AG09309 (cell line): ENCODE measurements around the gene TXNL4B.
"Not testable (repeated sequence)": the region's sequence is repeated elsewhere in the genome, so short reads cannot be mapped to it uniquely, and the experiment has no call there.

Experiments used
- DNase-seq: peaks from one replicate; pipeline ENCODE4 v3.0.0-alpha.2; 2010; ENCODE audit warnings: low read depth
- H3K4me3 ChIP-seq: 2 replicates; pipeline ENCODE4 v1.5.1; 2011; ENCODE audit warnings: mild to moderate bottlenecking, low read depth, low read length, moderate library complexity; ENCODE audit not compliant: control insufficient read depth
- CTCF ChIP-seq: IDR thresholded peaks from 2 replicates; pipeline ENCODE4 v1.5.1; 2011; ENCODE audit warnings: mild to moderate bottlenecking, low read depth, low read length, inconsistent platforms; ENCODE audit not compliant: insufficient read depth, control insufficient read depth; ENCODE audit errors: missing control alignments

Gene TXNL4B

DNA sequence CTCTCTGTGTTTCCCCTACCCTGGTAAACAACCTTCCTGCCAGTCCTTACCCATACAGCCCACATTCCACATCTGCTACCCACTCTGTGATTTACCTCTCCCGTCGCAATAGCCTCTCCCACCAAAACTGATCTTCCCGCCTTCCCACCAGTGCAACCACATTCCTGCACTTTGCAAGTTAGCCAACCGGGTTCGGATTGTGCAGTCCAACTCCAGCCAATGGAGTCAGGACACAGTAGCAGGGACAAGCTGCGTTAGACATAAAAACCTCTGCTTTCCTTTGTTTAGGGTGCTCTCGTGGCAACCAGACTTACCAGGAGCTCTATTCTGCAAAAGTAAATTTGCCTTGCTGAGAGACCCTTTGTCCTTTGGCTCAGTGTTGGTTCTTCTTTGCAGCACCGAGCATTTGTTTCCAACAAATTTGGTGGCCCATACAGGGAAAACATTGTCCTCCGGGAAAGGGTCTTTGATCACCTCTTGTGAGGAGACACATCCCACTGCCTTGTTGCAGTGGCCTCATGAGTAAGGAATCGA is 29.0 kb downstream of the TXNL4B start:
- no peak for DNase-seq
- TF ChIP-seq CTCF: no peak
- H3K4me3 ChIP-seq: no peak overlapping the region

DNA sequence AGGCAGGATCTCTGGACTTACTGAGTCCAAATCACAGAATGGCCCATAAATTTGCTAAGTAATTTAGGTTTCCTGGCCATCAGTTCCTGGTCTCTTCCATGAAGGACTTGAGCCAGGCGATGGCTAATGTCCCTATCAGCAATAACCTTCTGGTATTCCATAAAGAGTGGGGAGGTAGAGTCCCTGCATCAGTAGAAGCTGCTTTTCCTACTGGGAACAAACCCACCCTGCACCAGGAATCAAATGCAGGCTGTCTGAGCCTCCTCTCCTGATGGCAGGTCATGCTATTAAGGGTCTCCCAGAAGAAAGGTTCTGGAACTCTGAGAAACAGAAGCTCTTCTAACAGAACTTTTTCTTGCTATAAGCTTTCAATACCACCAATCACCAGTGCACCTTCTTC is 31.9 kb downstream of the TXNL4B start:
- TF ChIP-seq CTCF: no peak
- DNase-seq: no peak
- H3K4me3 ChIP-seq: no peak overlapping the region

GRCh38 chr16:72060405-72060804 is 33.0 kb downstream of the TXNL4B start:
- no peak overlapping the region for H3K4me3 ChIP-seq
- no peak for TF ChIP-seq CTCF
- DNase-seq: no peak

- H3K4me3 ChIP-seq, DNase-seq: not testable (repeated sequence)
Measured at GRCh38 chr16:72059060-72059459, 34.4 kb downstream of the TXNL4B start.

DNA sequence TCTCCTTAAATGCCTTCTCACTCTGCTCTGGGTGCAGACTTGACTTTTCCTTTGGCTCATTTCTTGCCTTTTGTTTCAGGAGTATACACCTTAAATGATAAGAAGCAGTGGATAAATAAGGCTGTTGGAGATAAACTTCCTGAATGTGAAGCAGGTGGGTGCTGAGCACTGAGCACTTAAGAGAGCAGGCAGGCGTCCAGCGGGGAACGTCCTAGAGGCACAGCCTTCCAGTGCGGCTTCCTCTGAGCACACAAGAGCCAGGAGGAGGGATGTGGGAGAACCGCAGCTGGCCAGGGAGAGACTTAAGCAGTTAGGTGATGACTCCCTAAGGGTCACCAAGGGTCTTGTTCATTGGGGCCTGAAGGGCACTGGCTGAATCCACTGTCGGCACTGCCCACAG is 36.1 kb downstream of the TXNL4B start:
- DNase-seq, H3K4me3 ChIP-seq: not testable (repeated sequence)

GRCh38 chr16:72055911-72056310 is 37.5 kb downstream of the TXNL4B start:
- no peak overlapping the region for H3K4me3 ChIP-seq
- TF ChIP-seq CTCF: no peak
- no peak for DNase-seq

DNA sequence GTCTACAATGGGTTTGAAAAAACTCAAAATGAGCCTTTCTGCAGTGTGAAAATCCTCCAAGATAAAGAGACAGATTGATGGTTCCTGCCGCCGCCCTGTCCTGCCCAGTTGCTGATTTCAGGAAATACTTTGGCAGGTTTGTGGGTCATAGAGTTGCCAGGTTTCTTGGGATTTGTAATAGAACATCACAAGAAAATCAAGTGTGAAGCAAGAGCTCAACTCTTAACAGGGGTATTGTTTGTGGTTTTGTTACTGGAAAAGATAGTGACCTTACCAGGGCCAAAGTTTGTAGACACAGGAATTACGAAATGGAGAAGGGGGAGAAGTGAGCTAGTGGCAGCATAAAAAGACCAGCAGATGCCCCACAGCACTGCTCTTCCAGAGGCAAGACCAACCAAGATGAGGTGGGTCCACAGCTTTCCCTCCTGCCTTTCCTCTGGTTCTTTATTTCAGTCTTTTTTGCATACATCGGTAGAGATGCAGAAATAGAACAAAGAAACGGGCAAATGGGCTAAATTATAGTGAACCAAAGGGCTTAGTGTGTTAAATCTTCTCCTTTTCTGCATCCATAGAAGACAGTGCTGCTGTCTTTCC is 39.1 kb downstream of the TXNL4B start, which contains the start of gene HP:
HP (plus strand) TSS at position 252 of the 594 bp plus-strand sequence; CDS start at position 400, 148 bp downstream.
- not testable (repeated sequence) for DNase-seq, H3K4me3 ChIP-seq

DNA sequence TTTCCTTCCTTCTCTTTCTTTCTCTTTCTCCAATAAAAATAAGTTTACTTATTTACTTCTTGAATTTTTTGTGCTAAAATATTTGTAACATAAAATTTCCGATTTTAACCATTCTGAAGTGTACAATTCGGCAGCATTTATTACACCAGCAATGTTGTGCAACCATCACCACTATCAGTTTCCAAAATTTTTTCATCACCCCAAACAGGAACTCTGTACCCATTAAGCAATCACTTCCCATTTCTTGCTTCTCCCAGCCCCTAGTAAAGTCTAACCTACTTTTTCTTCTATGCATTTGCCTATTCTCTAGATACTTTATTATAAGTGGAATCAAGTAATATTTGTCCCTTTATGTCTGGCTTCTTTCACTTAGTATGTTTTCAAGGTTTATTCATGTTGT is 41.6 kb downstream of the TXNL4B start:
- H3K4me3 ChIP-seq: no peak overlapping the region
- no peak for DNase-seq
- no peak for TF ChIP-seq CTCF
